HUES6 (cell line): ENCODE measurements around the gene BCR.

Experiments
- H3K27ac ChIP-seq: 2 replicates; pipeline ENCODE4 v1.7.0; 2013; ENCODE audit warnings: low read depth, mild to moderate bottlenecking, low read length, inconsistent platforms
- H3K27me3 ChIP-seq: 2 replicates; pipeline ENCODE4 v1.6.1; 2013; ENCODE audit warnings: low read length; ENCODE audit not compliant: control insufficient read depth, insufficient read depth
- H3K36me3 ChIP-seq: 2 replicates; pipeline ENCODE4 v1.6.1; 2013; ENCODE audit warnings: low read length; ENCODE audit not compliant: control insufficient read depth, insufficient read depth
- H3K4me1 ChIP-seq: 2 replicates; pipeline ENCODE4 v1.6.1; 2013; ENCODE audit warnings: low read length; ENCODE audit not compliant: control insufficient read depth, insufficient read depth
- H3K4me3 ChIP-seq: 2 replicates; pipeline ENCODE4 v1.5.1; 2013; ENCODE audit warnings: low read depth, low read length
- H3K9ac ChIP-seq: one replicate; pipeline ENCODE4 v1.6.1; 2013; ENCODE audit warnings: mild to moderate bottlenecking, low read length
- H3K9me3 ChIP-seq: 2 replicates; pipeline ENCODE4 v1.6.1; 2013; ENCODE audit warnings: low read depth, low read length; ENCODE audit not compliant: control insufficient read depth, insufficient read depth

Gene BCR

GRCh38 chr22:23253475-23254055 is 73.3 kb downstream of the BCR start:
- Histone ChIP-seq H3K9ac (no peak overlapping the region), H3K4me1 (peaks cover 37% of the 10 kb centered on the region), H3K27me3 (no peaks in the 10 kb centered on the region), H3K9me3 (no peaks in the 10 kb centered on the region), H3K27ac (no peak overlapping the region), H3K36me3 (peaks cover 47% of the 10 kb centered on the region), H3K4me3 (no peak overlapping the region)

- Histone ChIP-seq H3K4me3 (no peak overlapping the region), H3K27me3 (no peaks in the 10 kb centered on the region), H3K9me3 (no peaks in the 10 kb centered on the region), H3K36me3 (peaks cover 50% of the 10 kb centered on the region), H3K27ac (no peak overlapping the region), H3K4me1 (peaks cover 27% of the 10 kb centered on the region), H3K9ac (no peak overlapping the region)
Observed at GRCh38 chr22:23255506-23256170, 75.3 kb downstream of the BCR start.

- Histone ChIP-seq H3K27ac (no peak overlapping the region), H3K27me3 (no peaks in the 10 kb centered on the region), H3K4me1 (peaks cover 19% of the 10 kb centered on the region), H3K9ac (no peak overlapping the region), H3K4me3 (no peak overlapping the region), H3K9me3 (no peaks in the 10 kb centered on the region), H3K36me3 (peaks cover 55% of the 10 kb centered on the region)
Observed at GRCh38 chr22:23256171-23256932, 76.0 kb downstream of the BCR start.

- peaks cover 62% of the 10 kb centered on the region for H3K36me3 ChIP-seq
- no peaks in the 10 kb centered on the region for H3K9me3 ChIP-seq
- H3K4me3 ChIP-seq = no peak overlapping the region
- H3K27ac ChIP-seq = no peak overlapping the region
- peaks cover 20% of the 10 kb centered on the region for H3K4me1 ChIP-seq
- H3K27me3 ChIP-seq = no peaks in the 10 kb centered on the region
- H3K9ac ChIP-seq = no peak overlapping the region
Observed at GRCh38 chr22:23256986-23257888, 76.9 kb downstream of the BCR start.

GRCh38 chr22:23257889-23258825 is 77.8 kb downstream of the BCR start:
- no peaks in the 10 kb centered on the region for H3K27me3 ChIP-seq
- H3K36me3 ChIP-seq = peaks cover 65% of the 10 kb centered on the region
- no peak overlapping the region for H3K9ac ChIP-seq
- peaks cover 25% of the 10 kb centered on the region for H3K4me1 ChIP-seq
- no peak overlapping the region for H3K27ac ChIP-seq
- H3K9me3 ChIP-seq = no peaks in the 10 kb centered on the region
- H3K4me3 ChIP-seq = no peak overlapping the region

GRCh38 chr22:23258826-23259170 is 78.5 kb downstream of the BCR start:
- Histone ChIP-seq H3K27me3 (no peaks in the 10 kb centered on the region), H3K36me3 (peaks cover 67% of the 10 kb centered on the region), H3K9ac (no peak overlapping the region), H3K4me1 (peaks cover 26% of the 10 kb centered on the region), H3K4me3 (no peak overlapping the region), H3K27ac (no peak overlapping the region), H3K9me3 (no peaks in the 10 kb centered on the region)

- peaks cover 69% of the 10 kb centered on the region for H3K36me3 ChIP-seq
- H3K4me3 ChIP-seq = no peak overlapping the region
- no peak overlapping the region for H3K9ac ChIP-seq
- H3K27me3 ChIP-seq = no peaks in the 10 kb centered on the region
- peaks cover 26% of the 10 kb centered on the region for H3K4me1 ChIP-seq
- no peaks in the 10 kb centered on the region for H3K9me3 ChIP-seq
- no peak overlapping the region for H3K27ac ChIP-seq
Observed at GRCh38 chr22:23259916-23260644, 79.8 kb downstream of the BCR start.

- Histone ChIP-seq H3K4me1 (peaks cover 26% of the 10 kb centered on the region), H3K27me3 (no peaks in the 10 kb centered on the region), H3K9me3 (no peaks in the 10 kb centered on the region), H3K27ac (no peak overlapping the region), H3K9ac (no peak overlapping the region), H3K4me3 (no peak overlapping the region), H3K36me3 (peaks cover 69% of the 10 kb centered on the region)
Observed at GRCh38 chr22:23260645-23261581, 80.6 kb downstream of the BCR start.

- Histone ChIP-seq H3K36me3 (peaks cover 59% of the 10 kb centered on the region), H3K9ac (no peak overlapping the region), H3K9me3 (no peaks in the 10 kb centered on the region), H3K4me1 (peaks cover 27% of the 10 kb centered on the region), H3K27me3 (no peaks in the 10 kb centered on the region), H3K4me3 (no peak overlapping the region), H3K27ac (peak overlapping the region; percentile 57; the same call in 1 of the 2 replicates)
Observed at GRCh38 chr22:23261900-23262450, 81.7 kb downstream of the BCR start.
